GM11168 (cell line): ENCODE results near the gene SEMA3A.
"Not testable (repeated sequence)": the region's sequence is repeated elsewhere in the genome, so short reads cannot be mapped to it uniquely, and the experiment has no call there.

Source experiments
- in situ Hi-C: fragments of 300-500 bp; cut with MboI; formaldehyde crosslinking; loops from one replicate; pipeline ENCODE4 v1.12.0; 2022; ENCODE audit warnings: low sequenced_read_pairs; ENCODE audit not compliant: unreplicated experiment

SEMA3A gene

DNA sequence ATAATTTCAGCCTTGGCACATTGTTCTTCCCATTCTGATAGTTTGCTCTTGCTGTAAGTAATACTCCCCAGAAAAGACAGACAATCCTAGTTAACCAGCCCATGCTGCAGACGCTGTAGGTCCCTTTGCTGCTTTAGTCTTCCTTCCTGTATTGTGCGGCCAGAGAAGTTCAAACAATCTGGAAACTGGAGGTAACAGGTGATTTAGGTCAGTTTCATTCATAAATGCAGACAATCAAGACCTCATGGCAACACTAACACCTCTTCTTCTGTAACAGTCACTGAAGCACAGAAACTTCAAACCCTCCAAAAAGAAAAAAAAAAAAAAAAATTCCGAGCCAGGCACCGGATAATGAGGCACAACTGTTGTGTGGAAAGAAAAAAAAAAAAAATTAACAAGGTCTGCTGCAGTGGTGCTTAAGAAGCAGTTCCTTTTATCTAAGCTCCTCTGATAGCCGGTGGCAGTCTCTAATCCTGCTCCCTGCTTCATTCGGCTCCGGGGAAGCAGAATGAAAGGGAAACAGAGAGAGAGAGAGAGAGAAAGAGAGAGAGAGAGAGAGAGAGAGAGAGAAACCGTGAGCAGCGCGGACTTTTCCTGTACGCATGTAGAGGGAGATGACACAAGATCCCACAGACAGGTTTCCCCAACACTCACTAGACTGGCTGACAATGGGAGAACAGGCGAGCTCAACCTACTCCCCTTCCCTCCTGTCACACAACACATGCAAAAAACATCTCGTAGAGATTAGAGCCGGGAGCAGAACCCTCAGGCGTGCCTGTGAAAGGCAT, at the start of gene SEMA3A:
Gene SEMA3A (minus strand): TSS at position 306 of the 788 bp plus-strand sequence. CDS start 203 bp downstream, at position 103.
- in situ Hi-C loops = no loop called here

- in situ Hi-C loops = not testable (repeated sequence)
These were observed 48.4 kb upstream of the SEMA3A start for GRCh38 chr7:84243037-84243436.

DNA sequence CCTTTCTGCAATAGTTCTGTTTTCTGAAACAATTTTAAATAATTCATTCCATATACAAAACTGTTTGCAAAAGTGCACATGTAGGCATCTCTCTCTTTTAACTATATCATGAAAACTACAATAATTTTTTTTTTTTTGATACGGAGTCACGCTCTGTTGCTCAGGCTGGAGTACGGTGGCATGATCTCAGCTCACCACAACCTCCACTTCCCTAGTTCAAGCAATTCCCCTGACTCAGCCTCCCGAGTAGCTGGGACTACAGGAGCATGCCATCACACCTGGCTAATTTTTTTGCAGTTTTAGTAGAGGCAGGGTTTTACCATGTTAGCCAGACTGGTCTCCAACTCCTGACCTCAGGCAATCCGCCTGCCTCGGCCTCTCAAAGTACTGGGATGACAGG, 44.0 kb upstream of the SEMA3A start:
- in situ Hi-C loops = no loop called here

GRCh38 chr7:84237533-84238173, 43.1 kb upstream of the SEMA3A start:
- in situ Hi-C loops = no loop called here

GRCh38 chr7:84236398-84236797, 41.8 kb upstream of the SEMA3A start:
- in situ Hi-C loops = no loop called here

- in situ Hi-C loops = no loop called here
These were observed 38.1 kb upstream of the SEMA3A start for GRCh38 chr7:84232646-84233045.

DNA sequence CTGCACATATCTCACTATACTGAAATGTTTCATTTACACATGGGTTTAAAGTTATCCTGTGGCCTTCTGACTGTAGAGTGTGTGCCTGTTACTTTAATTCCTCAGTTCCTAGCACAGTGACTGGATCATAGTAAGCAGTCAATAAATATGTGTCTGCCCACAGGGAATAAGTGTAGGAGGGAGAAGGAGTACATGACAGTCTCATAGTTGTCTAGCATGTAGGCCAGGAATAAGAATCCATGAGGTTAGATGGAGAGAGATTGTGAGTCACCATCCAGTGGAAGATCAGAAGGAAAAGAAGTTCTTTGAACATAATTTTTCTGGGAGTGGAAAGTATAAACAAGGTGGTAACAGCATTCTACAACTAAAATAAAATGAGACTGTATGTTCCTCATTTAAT, 36.6 kb upstream of the SEMA3A start:
- in situ Hi-C loops = no loop called here

DNA sequence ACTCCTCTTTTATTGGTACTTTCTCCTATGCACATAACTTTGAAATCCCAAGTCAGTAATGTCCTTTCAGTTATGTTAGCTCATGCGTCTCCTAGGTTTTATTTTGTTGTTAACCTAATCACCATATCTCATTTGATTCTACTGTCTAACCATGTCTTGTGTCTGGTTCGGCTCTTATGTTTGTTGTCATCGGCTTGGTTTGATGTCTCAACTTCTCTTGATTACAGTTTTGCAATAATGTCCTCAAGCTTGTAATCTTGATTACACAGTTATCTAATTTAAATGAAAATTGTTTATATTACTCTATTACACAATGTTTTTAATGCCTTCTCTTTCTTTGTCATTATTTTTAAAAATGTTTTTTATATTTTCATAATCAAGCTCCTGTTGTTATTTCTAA, 35.9 kb upstream of the SEMA3A start:
- in situ Hi-C loops = no loop called here

- in situ Hi-C loops = no loop called here
These were observed 33.9 kb upstream of the SEMA3A start for GRCh38 chr7:84228526-84228925.

DNA sequence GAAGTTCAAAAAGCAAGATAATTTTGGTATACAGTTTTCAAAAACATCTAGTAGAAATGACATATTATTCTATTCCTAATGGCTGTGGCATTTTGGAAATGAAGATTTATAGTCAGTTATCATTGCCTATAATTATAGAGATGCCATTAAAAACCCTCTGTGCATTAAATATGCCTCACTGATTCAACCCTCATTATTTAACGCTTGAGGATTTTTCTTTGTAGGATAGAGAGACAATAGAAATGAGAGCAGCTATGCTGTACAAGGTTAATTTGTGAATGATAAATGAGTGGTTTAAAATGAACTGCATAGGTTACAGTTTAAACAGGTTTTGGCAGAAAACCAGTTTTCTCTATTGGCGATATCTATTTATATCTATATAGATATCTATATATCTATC, 32.2 kb upstream of the SEMA3A start:
- in situ Hi-C loops = no loop called here

- in situ Hi-C loops = no loop called here
These were observed 29.9 kb upstream of the SEMA3A start for GRCh38 chr7:84224505-84224904.

- in situ Hi-C loops = no loop called here
These were observed 24.7 kb upstream of the SEMA3A start for GRCh38 chr7:84219310-84219709.

DNA sequence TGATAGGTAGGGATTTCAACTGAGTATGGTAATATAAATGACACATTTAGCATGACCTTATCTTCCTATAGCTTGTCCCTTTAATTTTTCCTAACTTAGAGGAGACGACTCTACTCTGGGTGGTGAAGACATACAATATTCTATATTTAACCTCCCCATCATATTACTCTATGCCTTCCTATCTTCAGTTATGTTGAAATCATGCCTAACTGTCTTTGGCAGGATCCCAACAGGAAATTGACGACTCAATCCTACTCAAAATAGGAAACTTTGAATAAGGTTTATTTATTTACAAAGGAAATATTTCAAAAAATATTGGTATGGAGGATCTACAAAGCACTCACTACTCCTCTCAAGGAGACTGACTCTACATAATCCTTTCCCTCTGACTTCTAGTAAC, 24.1 kb upstream of the SEMA3A start:
- in situ Hi-C loops = no loop called here

DNA sequence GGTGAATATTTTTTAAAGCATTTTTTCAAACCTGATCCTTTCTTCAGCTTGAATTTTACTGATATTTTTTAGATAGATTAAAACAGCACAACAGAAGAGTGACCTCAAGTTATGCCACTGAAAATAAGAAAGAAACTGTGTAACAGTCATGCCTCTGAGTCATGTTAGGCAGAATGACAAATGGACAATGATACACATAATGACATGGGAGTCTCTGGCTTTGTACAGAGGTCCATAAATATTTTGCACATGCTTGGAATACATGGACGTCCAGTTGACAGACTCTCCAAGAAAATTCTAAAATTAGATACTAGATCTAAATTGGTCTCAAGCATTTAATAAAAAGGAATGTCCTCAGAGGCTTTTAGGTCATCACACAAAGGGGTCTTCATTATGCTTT, 21.9 kb upstream of the SEMA3A start:
- in situ Hi-C loops = no loop called here

DNA sequence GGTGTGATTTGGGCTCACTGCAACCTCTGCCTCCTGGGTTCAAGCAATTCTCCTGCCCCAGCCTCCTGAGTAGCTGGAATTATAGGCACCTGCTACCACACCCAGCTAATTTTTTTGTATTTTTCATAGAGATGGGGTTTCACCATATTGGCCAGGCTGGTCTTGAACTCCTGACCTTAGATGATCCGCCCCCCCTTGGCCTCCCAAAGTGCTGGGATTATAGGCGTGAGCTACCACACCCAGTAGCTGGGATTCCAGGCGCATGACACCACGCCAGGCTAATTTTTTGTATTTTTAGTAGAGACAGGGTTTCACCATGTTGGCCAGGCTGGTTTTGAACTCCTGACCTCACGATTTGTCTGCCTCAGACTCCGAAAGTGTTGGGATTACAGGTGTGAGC, 20.2 kb upstream of the SEMA3A start:
- in situ Hi-C loops = not testable (repeated sequence)

- in situ Hi-C loops = no loop called here
These were observed 15.7 kb upstream of the SEMA3A start for GRCh38 chr7:84210301-84210700.

- in situ Hi-C loops = no loop called here
These were observed 14.4 kb upstream of the SEMA3A start for GRCh38 chr7:84209006-84209405.

DNA sequence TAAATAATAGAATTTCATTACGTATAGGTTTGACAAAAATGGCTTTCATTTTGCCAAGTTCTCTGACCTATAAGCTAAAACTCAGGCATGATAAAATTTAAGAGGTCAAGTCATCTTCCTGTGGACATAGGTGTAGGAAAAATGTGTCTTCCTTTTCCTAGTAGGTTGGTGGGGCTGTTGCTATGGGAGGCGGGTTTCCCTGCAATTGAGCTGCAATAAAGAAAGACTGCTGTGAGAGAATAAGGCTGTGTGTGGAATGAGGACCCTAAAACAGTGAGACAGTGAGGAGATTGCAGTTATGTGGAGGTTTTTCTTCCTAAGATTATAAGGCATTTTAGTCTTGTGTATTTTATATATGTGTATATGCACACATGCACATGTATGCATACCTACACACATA, 13.0 kb upstream of the SEMA3A start:
- in situ Hi-C loops = no loop called here

GRCh38 chr7:84207025-84207424, 12.4 kb upstream of the SEMA3A start:
- in situ Hi-C loops = no loop called here

GRCh38 chr7:84204655-84205054, 10.1 kb upstream of the SEMA3A start:
- in situ Hi-C loops = no loop called here

- in situ Hi-C loops = no loop called here
These were observed 8.3 kb upstream of the SEMA3A start for GRCh38 chr7:84202855-84203254.

- in situ Hi-C loops = no loop called here
These were observed 6.3 kb upstream of the SEMA3A start for GRCh38 chr7:84200859-84201258.
